Activated gamma-delta T cell treated with anti-CD3 and anti-CD28 coated beads, Interleukin-2, amount 50 U/mL, for 16 hours (primary cell): ENCODE measurements around the gene SNCA.

Experiments
- DNase-seq: peaks from one replicate; pipeline ENCODE4 v3.0.0-alpha.2; 2020; ENCODE audit warnings: low read depth

The SNCA gene

DNA sequence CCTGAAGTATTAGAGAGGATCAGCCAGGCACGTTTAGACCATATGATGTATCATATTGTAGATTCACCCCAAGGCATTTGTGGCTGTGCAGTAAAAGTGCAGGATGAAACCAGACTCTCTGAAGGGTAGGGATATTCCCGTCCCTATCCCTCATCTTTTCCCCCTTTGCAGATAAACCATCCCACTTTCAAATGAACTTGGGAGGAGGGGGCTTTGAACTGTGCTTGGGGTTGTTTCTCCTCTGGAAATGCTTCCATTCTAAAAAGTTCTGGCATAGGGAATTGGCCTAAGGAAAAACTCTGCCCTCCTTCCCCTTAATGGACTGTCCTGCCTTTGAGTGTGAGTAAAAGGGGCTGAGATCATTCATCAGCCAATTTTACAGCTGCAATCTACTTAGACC, 23.8 kb downstream of the SNCA start:
- DNase-seq = no peak

DNA sequence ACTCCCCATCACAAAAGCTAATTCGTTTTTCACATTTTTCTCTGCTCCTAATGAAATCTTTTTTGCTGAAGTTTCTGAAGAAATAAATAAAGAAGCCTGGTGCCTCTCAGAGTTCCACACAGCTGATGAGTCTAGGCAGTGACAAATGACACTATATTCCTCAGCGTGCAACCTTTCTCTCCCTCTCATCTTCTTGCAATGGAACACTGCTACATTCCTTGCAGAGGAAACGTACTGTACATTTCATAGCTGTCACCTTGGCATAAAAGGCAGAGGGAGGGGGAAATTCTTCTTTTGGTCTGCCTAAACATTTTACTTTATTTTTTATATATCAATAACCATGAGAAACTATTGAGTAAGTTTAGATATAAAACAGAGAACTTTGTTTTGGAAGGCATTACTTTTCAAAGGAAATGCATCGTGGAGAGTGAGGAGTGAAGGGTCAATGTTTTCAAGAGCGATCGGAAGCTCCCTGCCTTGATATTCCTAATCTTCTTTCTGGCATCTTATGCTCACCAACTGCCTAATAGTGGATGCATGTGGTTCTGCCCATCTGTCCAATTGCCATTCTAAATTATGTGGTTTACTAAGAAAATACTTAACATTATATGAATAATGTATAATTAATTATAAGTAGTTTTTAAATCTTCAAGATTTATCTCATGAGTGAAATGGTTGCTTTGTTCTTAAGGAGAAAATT, 29.4 kb downstream of the SNCA start:
- no peak for DNase-seq

GRCh38 chr4:89805297-89805696, 31.7 kb downstream of the SNCA start:
- DNase-seq = no peak

GRCh38 chr4:89803915-89804314, 33.0 kb downstream of the SNCA start:
- DNase-seq = no peak

GRCh38 chr4:89803036-89803435, 33.9 kb downstream of the SNCA start:
- DNase-seq = no peak

GRCh38 chr4:89800527-89801103, 36.3 kb downstream of the SNCA start:
- DNase-seq = no peak

GRCh38 chr4:89800012-89800516, 36.9 kb downstream of the SNCA start:
- DNase-seq = no peak

DNA sequence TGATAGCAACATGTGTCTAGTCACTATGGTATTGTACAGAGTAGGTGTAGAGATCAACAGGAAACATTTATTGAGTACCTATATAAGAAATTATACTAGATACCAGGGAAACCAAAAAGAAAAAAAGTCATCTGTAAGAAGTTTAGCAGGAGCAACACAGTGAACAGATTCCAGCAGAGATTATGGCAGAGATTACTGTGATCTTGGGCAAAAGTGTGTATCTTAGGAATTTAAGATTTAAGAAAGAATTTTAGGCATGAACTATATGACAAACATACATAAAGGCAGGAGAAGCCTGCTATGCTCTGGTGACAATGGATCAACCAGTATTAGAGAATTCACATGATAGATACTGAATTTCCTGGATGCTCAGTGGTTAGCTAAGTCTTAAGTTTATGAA, 37.9 kb downstream of the SNCA start:
- DNase-seq = no peak

- DNase-seq = no peak
These were observed 39.8 kb downstream of the SNCA start for GRCh38 chr4:89797117-89797516.

DNA sequence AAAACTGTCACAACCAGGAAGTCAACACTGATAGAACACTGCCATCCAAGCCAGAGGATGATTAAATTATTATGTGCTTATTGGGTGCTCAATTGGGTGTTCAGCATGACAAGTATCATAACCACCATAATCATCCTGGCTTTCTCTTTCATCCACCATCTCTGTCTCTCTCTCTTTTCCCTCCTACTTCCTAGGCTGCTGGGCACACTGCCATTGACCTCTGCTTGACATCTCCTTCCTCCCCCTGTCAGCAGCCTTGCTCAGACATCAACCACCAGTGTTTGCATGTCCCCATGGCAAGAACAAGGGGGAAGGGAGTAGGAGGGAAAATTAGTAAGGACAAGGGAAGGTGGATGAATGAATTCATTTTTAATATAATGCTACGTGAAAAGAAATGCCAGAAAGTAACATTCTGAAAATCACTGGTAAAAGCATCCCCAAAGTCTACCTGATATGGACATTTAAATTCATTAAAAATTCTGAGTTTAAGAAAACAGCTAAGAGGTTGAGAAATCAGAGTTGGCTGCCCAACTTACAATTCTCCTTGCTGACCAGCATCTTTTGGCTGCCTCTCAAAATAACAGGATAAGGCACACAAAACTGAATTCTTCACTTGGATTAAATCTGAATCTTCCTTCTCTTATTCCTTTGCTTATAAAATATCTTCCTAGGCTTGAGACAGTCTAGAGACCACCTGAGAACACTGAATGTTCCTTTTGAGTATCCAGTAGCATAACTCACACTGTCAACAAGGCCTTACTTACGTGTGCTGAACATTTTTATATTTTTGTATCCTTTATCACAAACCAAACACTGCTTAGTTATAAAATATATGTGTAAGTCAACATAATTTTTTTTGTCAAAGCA, 48.5 kb downstream of the SNCA start:
- no peak for DNase-seq

DNA sequence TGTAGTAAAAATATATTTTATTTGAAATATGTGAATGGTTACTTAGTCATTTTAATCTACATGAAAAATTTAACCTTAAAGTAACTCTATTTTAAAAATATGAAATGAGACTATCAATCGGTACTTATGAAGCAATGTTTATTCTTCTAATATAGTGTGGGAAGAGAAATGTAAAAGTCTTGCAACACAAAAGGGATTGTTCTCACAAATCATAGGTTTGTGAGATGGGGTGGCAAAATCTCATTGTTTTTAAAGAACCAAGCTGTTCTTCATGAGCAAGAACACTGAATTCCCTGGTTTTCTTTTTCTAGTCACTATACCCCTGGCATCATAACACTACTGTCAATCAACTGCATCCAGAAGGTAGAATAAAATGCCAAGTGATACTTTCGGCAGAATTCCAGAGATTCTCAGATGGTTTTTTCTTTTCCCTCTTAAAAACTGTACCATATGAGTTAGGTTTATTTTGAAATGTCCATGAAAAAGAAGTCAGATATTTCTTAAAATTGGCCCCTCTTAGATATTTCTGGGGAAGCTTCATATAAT, 52.2 kb downstream of the SNCA start:
- DNase-seq = no peak

DNA sequence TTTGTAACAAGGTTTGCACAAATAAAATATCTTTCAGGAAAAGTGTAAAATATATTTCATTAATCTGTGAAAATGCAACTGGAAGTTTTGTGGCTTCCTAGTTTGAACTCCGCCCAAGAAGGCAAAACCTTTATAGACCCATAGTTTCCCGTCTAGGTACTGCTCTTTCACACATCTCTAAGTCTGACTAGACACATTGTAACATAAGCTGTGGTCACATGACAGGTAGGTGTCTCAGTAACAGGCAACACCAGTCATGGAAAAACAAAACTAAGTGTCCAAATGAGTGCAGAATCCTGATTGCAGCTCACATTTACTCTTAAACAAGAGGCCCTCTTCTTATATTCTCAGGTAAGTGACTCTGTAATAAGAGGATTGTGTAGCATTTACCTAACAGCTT, 55.6 kb downstream of the SNCA start:
- DNase-seq = no peak

DNA sequence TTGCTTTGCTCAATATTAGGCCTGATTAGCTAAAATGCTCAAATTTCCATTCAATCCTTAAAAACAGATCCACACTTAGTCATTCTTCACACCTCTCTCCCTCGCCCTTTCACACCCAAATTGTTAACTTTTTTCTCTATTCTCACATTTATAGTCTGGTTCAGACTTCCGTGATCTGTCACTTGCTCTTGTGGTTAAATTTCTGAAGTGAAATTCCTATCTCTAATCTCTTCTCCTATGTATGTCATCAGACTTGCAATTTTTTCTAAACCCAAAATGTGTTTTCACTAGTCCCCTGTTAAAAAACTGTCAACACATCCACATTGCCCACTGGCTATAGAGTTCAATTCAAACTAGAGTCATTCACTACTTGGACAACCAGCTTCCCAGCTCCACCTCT, 63.2 kb downstream of the SNCA start:
- DNase-seq = no peak

- DNase-seq = no peak
These were observed 67.1 kb downstream of the SNCA start for GRCh38 chr4:89769856-89770255.

- no peak for DNase-seq
These were observed 69.0 kb downstream of the SNCA start for GRCh38 chr4:89767924-89768323.

DNA sequence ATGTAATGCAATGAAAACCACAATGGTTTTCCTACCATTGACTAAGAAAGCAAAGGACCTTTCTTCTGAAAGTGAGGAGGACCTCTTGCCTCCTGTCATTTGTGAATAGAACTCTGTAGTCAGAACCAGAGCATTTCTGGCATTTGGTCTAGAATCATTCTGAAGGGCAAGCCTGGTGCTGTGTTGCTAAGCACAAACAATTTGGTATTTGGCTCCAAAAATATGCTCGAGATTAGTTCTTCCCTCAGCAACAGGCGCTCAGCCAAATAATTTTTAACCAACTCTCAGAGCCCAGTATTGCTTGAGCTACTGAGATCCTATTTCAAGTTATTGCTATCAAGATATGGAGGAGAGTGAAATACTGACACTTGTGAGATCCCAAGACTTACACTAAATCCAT, 71.0 kb downstream of the SNCA start:
- no peak for DNase-seq

GRCh38 chr4:89765528-89765927, 71.4 kb downstream of the SNCA start:
- DNase-seq = no peak

GRCh38 chr4:89762311-89762710, 74.7 kb downstream of the SNCA start:
- DNase-seq = no peak

- DNase-seq = no peak
These were observed 77.5 kb downstream of the SNCA start for GRCh38 chr4:89759426-89759825.

- DNase-seq = no peak
These were observed 79.7 kb downstream of the SNCA start for GRCh38 chr4:89757154-89757719.

DNA sequence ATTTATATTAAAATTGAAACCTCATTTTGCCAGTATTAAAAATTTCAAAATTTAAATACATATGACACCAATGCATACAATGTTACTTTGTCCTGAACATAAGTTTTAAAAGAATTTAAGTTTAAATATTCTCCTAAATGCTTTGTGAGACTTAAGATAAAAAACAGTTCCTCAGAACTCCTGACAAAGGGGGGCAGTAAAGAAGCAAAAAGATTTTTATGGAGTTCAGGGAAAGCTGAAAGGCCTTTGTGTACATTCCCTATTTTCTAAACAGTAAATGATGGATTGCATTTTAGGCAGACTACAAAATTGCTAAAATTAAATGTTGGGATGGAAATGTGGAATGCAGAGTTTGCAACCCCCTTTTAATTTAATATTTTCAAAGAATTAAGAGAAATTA, 81.7 kb downstream of the SNCA start:
- no peak for DNase-seq

DNA sequence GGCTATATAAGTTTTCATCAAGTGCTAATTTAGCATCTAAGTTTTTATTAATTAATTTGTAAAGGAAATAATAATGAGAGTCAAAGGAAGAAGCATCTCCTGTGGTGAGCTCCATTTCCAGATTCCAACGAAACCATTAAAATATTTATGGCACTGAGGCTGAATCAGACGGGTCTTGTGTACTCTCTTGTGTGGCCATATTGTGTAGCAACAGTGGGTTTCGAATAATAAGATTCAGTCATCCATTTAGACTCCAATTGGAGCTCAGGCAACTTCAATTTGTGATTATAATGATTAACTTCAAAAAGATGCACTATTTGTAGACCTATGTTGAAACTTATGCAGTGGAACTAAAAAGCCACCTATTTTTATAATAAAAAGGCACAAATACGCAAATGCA, 82.4 kb downstream of the SNCA start:
- no peak for DNase-seq
